CD8-positive, alpha-beta memory T cell (primary cell): ENCODE measurements around the gene SLC44A1. TPM values are rescaled to one million over a fixed set of nuclear protein-coding genes. Genes with fewer than 3 reads are reported as not detected.

Experiments
- CTCF ChIA-PET: fragments of 350-600 bp; sonication (Branson Sonifier 250); formaldehyde crosslinking; loops from one replicate; lab custom pipeline; 2021; ENCODE audit warnings: antibody characterized with exemption; lab: Charles Lee
- POLR2A ChIA-PET: fragments of 350-600 bp; sonication (Branson Sonifier 250); formaldehyde crosslinking; loops from one replicate; lab custom pipeline; 2021; ENCODE audit warnings: antibody characterized with exemption; lab: Charles Lee
- DNase-seq, 5 donors: peaks; one replicate each; pipeline versions ENCODE4 v3.0.0 to v3.0.0-alpha.2; 2020 to 2022; ENCODE audit warnings: mixed read lengths in 1 of 5
- H3K27ac ChIP-seq: one replicate; pipeline ENCODE4 v1.7.0; 2013; ENCODE audit warnings: low read depth, mild to moderate bottlenecking, low read length, moderate library complexity
- H3K27me3 ChIP-seq: 2 replicates; pipeline ENCODE4 v1.7.0; 2013; ENCODE audit warnings: low read length, mild to moderate bottlenecking; ENCODE audit not compliant: insufficient read depth, poor library complexity, severe bottlenecking
- H3K36me3 ChIP-seq: 2 replicates; pipeline ENCODE4 v1.7.0; 2013; ENCODE audit warnings: mild to moderate bottlenecking, low read length, moderate library complexity; ENCODE audit not compliant: insufficient read depth
- H3K4me1 ChIP-seq: 2 replicates; pipeline ENCODE4 v1.7.0; 2013; ENCODE audit warnings: mild to moderate bottlenecking, low read length, moderate library complexity; ENCODE audit not compliant: insufficient read depth
- H3K4me3 ChIP-seq: 2 replicates; pipeline ENCODE4 v1.7.0; 2013; ENCODE audit warnings: mild to moderate bottlenecking, low read length
- H3K9me3 ChIP-seq: 2 replicates; pipeline ENCODE4 v1.7.0; 2013; ENCODE audit warnings: mild to moderate bottlenecking, low read length
- H3K27ac Mint-ChIP-seq, 8 donors: one replicate each; pipeline ENCODE4 v1.8.0; 2020 to 2021; ENCODE audit warnings: mixed read lengths in 8 of 8, mild to moderate bottlenecking in 6 of 8, inconsistent platforms in 3 of 8, moderate library complexity in 3 of 8
- H3K27me3 Mint-ChIP-seq, 2 donors: one replicate each; pipeline ENCODE4 v1.8.0; 2020 to 2021; ENCODE audit warnings: mixed read lengths in 2 of 2, mild to moderate bottlenecking in 1 of 2, moderate library complexity in 1 of 2
- H3K36me3 Mint-ChIP-seq, 3 donors: one replicate each; pipeline ENCODE4 v1.8.0; 2020 to 2021; ENCODE audit warnings: mixed read lengths in 3 of 3, inconsistent platforms in 1 of 3, mild to moderate bottlenecking in 1 of 3
- H3K4me1 Mint-ChIP-seq, 3 donors: one replicate each; pipeline ENCODE4 v1.8.0; 2020 to 2021; ENCODE audit warnings: mixed read lengths in 3 of 3, inconsistent platforms in 1 of 3, mild to moderate bottlenecking in 1 of 3
- H3K4me3 Mint-ChIP-seq, 7 donors: one replicate each; pipeline ENCODE4 v1.8.0; 2020 to 2021; ENCODE audit warnings: mixed read lengths in 7 of 7, mild to moderate bottlenecking in 6 of 7, moderate library complexity in 4 of 7, inconsistent platforms in 2 of 7
- H3K9me3 Mint-ChIP-seq, 5 donors: one replicate each; pipeline ENCODE4 v1.8.0; 2020 to 2022; ENCODE audit warnings: mixed read lengths in 5 of 5, mild to moderate bottlenecking in 3 of 5, moderate library complexity in 2 of 5, inconsistent platforms in 1 of 5
- polyA plus RNA-seq: library from polyadenylated mRNA; unstranded; fragments of 300-500 nt; fragmentation: Illumina TruSeq; gene quantifications from one replicate; pipeline ENCODE4 v1.2.3, GENCODE V29; 2021
- total RNA-seq, 2 experiments: library from RNA; stranded (reverse); gene quantifications; one replicate each; pipeline ENCODE4 v1.2.3, GENCODE V29; 2021

SLC44A1 gene
- total RNA-seq (1 to 10 TPM; 7.8 to 8.3 TPM), polyA plus RNA-seq (14.9 TPM)

GRCh38 chr9:105244003-105244733 lies at the start of gene SLC44A1:
SLC44A1 (plus strand) TSS chr9:105244651; CDS start chr9:105244869, 218 bp downstream.
- peaks cover 19 to 31% (median 27%) of the 10 kb centered on the region in 3 donors for H3K4me1 Mint-ChIP-seq
- H3K9me3 Mint-ChIP-seq = no peaks in the 10 kb centered on the region
- CTCF ChIA-PET = interaction anchor here (0.9 to 1.8 kb wide), 3 partner anchors 10 to 171 kb away, joined by 3 to 5 read pairs (median 3); no protein-coding TSS in a partner anchor
- H3K4me3 Mint-ChIP-seq = peak within 1 kb of the TSS; percentile 87 to 98 (median 92)
- DNase-seq = peak; percentile 84 to 93 (median 86)
- peaks cover 12 to 20% of the 10 kb centered on the region in 2 donors for H3K27me3 Mint-ChIP-seq
- Histone ChIP-seq H3K4me1 (peaks cover 18% of the 10 kb centered on the region), H3K27ac (peak within 1 kb of the TSS; percentile 39), H3K27me3 (no peaks in the 10 kb centered on the region), H3K9me3 (no peaks in the 10 kb centered on the region), H3K36me3 (no peaks in the 10 kb centered on the region), H3K4me3 (peak within 1 kb of the TSS; percentile 70)
- peak within 1 kb of the TSS; percentile 81 to 95 (median 90) for H3K27ac Mint-ChIP-seq
- H3K36me3 Mint-ChIP-seq = peaks cover 0 to 4% (median 0%) of the 10 kb centered on the region in 3 donors
- POLR2A ChIA-PET = interaction anchor here (0.6 to 1.3 kb wide), 2 partner anchors 174 to 481 kb away, joined by 3 read pairs; partner anchors contain the start of gene NIPSNAP3B

- Histone ChIP-seq H3K36me3 (no peaks in the 10 kb centered on the region), H3K27ac (no peak overlapping the region), H3K4me1 (no peaks in the 10 kb centered on the region), H3K4me3 (no peak overlapping the region), H3K27me3 (no peaks in the 10 kb centered on the region), H3K9me3 (no peaks in the 10 kb centered on the region)
- Mint-ChIP-seq H3K9me3 (peaks cover 0 to 3% (median 0%) of the 10 kb centered on the region in 5 donors), H3K27ac (no peak overlapping the region), H3K4me3 (no peak overlapping the region), H3K4me1 (no peaks in the 10 kb centered on the region), H3K36me3 (peaks cover 0 to 1% (median 0%) of the 10 kb centered on the region in 3 donors), H3K27me3 (peaks cover 7 to 45% of the 10 kb centered on the region in 2 donors)
- no peak for DNase-seq
- POLR2A ChIA-PET = no interaction called here
- CTCF ChIA-PET = no interaction called here
Measured at GRCh38 chr9:105195259-105195658, 49.2 kb upstream of the SLC44A1 start.

- Histone ChIP-seq H3K4me1 (no peaks in the 10 kb centered on the region), H3K36me3 (no peaks in the 10 kb centered on the region), H3K27ac (no peak overlapping the region), H3K9me3 (no peaks in the 10 kb centered on the region), H3K4me3 (no peak overlapping the region), H3K27me3 (no peaks in the 10 kb centered on the region)
- no peak overlapping the region for H3K27ac Mint-ChIP-seq
- ChIA-PET CTCF (no interaction called here), POLR2A (no interaction called here)
- H3K9me3 Mint-ChIP-seq = peaks cover 0 to 3% (median 0%) of the 10 kb centered on the region in 5 donors
- peaks cover 7 to 33% of the 10 kb centered on the region in 2 donors for H3K27me3 Mint-ChIP-seq
- no peak overlapping the region for H3K4me3 Mint-ChIP-seq
- no peaks in the 10 kb centered on the region for H3K4me1 Mint-ChIP-seq
- H3K36me3 Mint-ChIP-seq = peaks cover 0 to 1% (median 0%) of the 10 kb centered on the region in 3 donors
- DNase-seq = no peak
Measured at GRCh38 chr9:105198023-105198422, 46.4 kb upstream of the SLC44A1 start.

GRCh38 chr9:105198865-105199264 lies 45.6 kb upstream of the SLC44A1 start:
- Mint-ChIP-seq H3K27me3 (peaks cover 5 to 27% of the 10 kb centered on the region in 2 donors), H3K9me3 (peaks cover 0 to 3% (median 0%) of the 10 kb centered on the region in 5 donors), H3K4me1 (no peaks in the 10 kb centered on the region), H3K36me3 (peaks cover 0 to 1% (median 0%) of the 10 kb centered on the region in 3 donors), H3K4me3 (no peak overlapping the region), H3K27ac (no peak overlapping the region)
- ChIA-PET CTCF (no interaction called here), POLR2A (no interaction called here)
- no peaks in the 10 kb centered on the region for H3K36me3 ChIP-seq
- no peaks in the 10 kb centered on the region for H3K9me3 ChIP-seq
- H3K27me3 ChIP-seq = no peaks in the 10 kb centered on the region
- H3K27ac ChIP-seq = no peak overlapping the region
- H3K4me1 ChIP-seq = no peaks in the 10 kb centered on the region
- no peak overlapping the region for H3K4me3 ChIP-seq
- no peak for DNase-seq

GRCh38 chr9:105204416-105204815 lies 40.0 kb upstream of the SLC44A1 start:
- Histone ChIP-seq H3K27ac (no peak overlapping the region), H3K4me3 (no peak overlapping the region), H3K36me3 (no peaks in the 10 kb centered on the region), H3K4me1 (no peaks in the 10 kb centered on the region), H3K27me3 (no peaks in the 10 kb centered on the region), H3K9me3 (no peaks in the 10 kb centered on the region)
- Mint-ChIP-seq H3K27me3 (no peaks in the 10 kb centered on the region), H3K4me1 (no peaks in the 10 kb centered on the region), H3K4me3 (no peak overlapping the region), H3K9me3 (no peaks in the 10 kb centered on the region), H3K27ac (no peak overlapping the region), H3K36me3 (no peaks in the 10 kb centered on the region)
- DNase-seq = no peak
- POLR2A ChIA-PET = no interaction called here
- CTCF ChIA-PET = no interaction called here

- H3K4me3 Mint-ChIP-seq = no peak overlapping the region
Measured at GRCh38 chr9:105205787-105206495, 38.5 kb upstream of the SLC44A1 start.

GRCh38 chr9:105206496-105206820 lies 38.0 kb upstream of the SLC44A1 start:
- ChIA-PET CTCF (no interaction called here), POLR2A (no interaction called here)
- no peaks in the 10 kb centered on the region for H3K9me3 Mint-ChIP-seq
- no peaks in the 10 kb centered on the region for H3K27me3 Mint-ChIP-seq
- H3K4me1 ChIP-seq = no peaks in the 10 kb centered on the region
- no peak overlapping the region for H3K4me3 ChIP-seq
- H3K27me3 ChIP-seq = no peaks in the 10 kb centered on the region
- no peak overlapping the region for H3K4me3 Mint-ChIP-seq
- no peaks in the 10 kb centered on the region for H3K4me1 Mint-ChIP-seq
- no peaks in the 10 kb centered on the region for H3K36me3 Mint-ChIP-seq
- H3K27ac ChIP-seq = no peak overlapping the region
- H3K27ac Mint-ChIP-seq = no peak overlapping the region
- DNase-seq = no peak
- no peaks in the 10 kb centered on the region for H3K9me3 ChIP-seq
- no peaks in the 10 kb centered on the region for H3K36me3 ChIP-seq

More at GRCh38 chr9:105205787-105206495, 38.5 kb upstream of the SLC44A1 start:
- no peak overlapping the region for H3K27ac ChIP-seq
- H3K36me3 Mint-ChIP-seq = no peaks in the 10 kb centered on the region
- H3K4me1 Mint-ChIP-seq = no peaks in the 10 kb centered on the region
- ChIA-PET POLR2A (no interaction called here), CTCF (no interaction called here)
- H3K27ac Mint-ChIP-seq = no peak overlapping the region
- no peaks in the 10 kb centered on the region for H3K9me3 ChIP-seq
- no peak overlapping the region for H3K4me3 ChIP-seq
- no peak for DNase-seq
- H3K27me3 ChIP-seq = no peaks in the 10 kb centered on the region
- no peaks in the 10 kb centered on the region for H3K4me1 ChIP-seq
- no peaks in the 10 kb centered on the region for H3K36me3 ChIP-seq
- H3K27me3 Mint-ChIP-seq = no peaks in the 10 kb centered on the region
- no peaks in the 10 kb centered on the region for H3K9me3 Mint-ChIP-seq
